ENCODE results near the gene RNF151.
"Not testable (repeated sequence)": the region's sequence is repeated elsewhere in the genome, so short reads cannot be mapped to it uniquely, and the experiment has no call there.

Gene RNF151

DNA sequence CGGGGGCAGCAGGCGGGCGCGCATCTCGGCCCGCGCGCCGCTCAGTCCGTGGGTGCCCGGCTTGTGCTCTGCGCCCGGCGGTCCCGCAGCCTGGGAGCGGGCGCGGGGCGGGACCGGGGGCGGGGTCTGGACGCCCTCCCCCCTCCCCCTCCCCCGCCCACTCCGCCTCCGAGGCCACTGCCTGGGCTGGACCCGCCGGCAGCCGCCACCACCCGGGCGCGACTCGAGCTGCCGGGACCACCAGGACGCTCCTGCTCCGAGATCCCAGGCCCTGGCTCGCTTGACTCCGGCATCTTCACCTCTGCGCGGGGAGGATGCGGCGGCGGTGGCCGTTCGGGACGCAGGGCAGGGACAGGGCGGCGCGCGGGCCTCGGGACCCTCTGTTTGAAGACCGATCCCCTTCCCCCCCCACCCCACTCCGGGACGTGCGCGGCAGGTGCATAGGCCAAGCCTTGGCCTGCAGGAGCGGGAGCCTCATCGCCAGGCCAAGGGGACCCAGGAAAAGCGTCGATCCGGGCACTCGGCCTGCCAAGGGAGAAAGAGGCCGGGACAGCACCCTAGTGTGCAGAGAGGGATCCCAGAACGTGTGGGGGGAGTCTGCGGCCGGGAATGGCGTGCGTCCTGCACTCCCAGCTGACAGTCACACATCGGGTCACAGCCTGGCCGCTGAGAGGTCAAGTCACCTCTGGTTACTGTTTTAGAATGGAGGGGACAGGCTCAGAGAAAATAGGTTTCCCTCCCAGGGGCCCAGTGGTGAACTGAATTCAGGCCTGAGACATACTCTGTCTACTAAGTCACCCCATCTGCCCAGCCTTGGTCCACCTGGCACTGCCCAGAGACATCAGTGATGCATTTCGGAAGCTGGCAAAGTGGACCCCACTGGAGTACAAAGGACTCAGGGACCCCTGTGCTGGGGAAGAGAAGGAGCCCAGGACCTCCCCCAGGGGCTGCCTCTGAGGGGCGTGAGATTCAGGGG is 48.0 kb upstream of the RNF151 start, which contains the start of gene HS3ST6:
Gene HS3ST6 (minus strand): TSS at position 65 of the 976 bp plus-strand sequence. CDS start 92 bp downstream, outside the sequence.
- no peaks in the 10 kb centered on the region for H4K20me1 ChIP-seq (ENCODE audit: insufficient read depth, low read length, poor library complexity, severe bottlenecking)
- no peak within 1 kb of the TSS for H3K9ac ChIP-seq (ENCODE audit: low read depth, low read length, poor library complexity, severe bottlenecking)
- H3K9me3 ChIP-seq (ENCODE audit: insufficient read depth, low read depth, low read length) = no peaks in the 10 kb centered on the region
- no peak for TF ChIP-seq EZH2phosphoT487 (IDR thresholded peaks at IDR 0.05; ENCODE audit: borderline replicate concordance)
- TF ChIP-seq, protein P1, sequence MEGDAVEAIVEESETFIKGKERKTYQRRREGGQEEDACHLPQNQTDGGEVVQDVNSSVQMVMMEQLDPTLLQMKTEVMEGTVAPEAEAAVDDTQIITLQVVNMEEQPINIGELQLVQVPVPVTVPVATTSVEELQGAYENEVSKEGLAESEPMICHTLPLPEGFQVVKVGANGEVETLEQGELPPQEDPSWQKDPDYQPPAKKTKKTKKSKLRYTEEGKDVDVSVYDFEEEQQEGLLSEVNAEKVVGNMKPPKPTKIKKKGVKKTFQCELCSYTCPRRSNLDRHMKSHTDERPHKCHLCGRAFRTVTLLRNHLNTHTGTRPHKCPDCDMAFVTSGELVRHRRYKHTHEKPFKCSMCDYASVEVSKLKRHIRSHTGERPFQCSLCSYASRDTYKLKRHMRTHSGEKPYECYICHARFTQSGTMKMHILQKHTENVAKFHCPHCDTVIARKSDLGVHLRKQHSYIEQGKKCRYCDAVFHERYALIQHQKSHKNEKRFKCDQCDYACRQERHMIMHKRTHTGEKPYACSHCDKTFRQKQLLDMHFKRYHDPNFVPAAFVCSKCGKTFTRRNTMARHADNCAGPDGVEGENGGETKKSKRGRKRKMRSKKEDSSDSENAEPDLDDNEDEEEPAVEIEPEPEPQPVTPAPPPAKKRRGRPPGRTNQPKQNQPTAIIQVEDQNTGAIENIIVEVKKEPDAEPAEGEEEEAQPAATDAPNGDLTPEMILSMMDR (conservative IDR thresholded peaks at IDR 0.05; ENCODE audit: low read length) = no peak
- H3K4me1 ChIP-seq (ENCODE audit: insufficient read depth, low read length, poor library complexity, severe bottlenecking) = no peaks in the 10 kb centered on the region
- H2AFZ ChIP-seq (ENCODE audit: low read length) = no peak within 1 kb of the TSS
- no peaks in the 10 kb centered on the region for H3K9me2 ChIP-seq (replicated peaks; ENCODE audit: low read depth, low read length)
- no peaks in the 10 kb centered on the region for H3K27me3 ChIP-seq (ENCODE audit: insufficient read depth, low read length, poor library complexity, severe bottlenecking)
- H3K4me3 ChIP-seq (ENCODE audit: low read length, poor library complexity, severe bottlenecking) = no peak within 1 kb of the TSS
- no peaks in the 10 kb centered on the region for H3K79me2 ChIP-seq (ENCODE audit: insufficient read depth, low read length)
- no peaks in the 10 kb centered on the region for H3F3A ChIP-seq (ENCODE audit: low read depth)
- no peak within 1 kb of the TSS for H3K4me2 ChIP-seq (ENCODE audit: low read depth, low read length, poor library complexity, severe bottlenecking)
- no peaks in the 10 kb centered on the region for H3K36me3 ChIP-seq (ENCODE audit: insufficient read depth, low read length)

- H3K36me3 ChIP-seq (ENCODE audit: insufficient read depth, low read length) = no peaks in the 10 kb centered on the region
- H3K9ac ChIP-seq (ENCODE audit: low read depth, low read length, poor library complexity, severe bottlenecking) = no peak overlapping the region
- H2AFZ ChIP-seq (ENCODE audit: low read length) = no peak overlapping the region
- H3K4me3 ChIP-seq (ENCODE audit: low read length, poor library complexity, severe bottlenecking) = no peak overlapping the region
- H3K4me2 ChIP-seq (ENCODE audit: low read depth, low read length, poor library complexity, severe bottlenecking) = no peak overlapping the region
- no peaks in the 10 kb centered on the region for H3F3A ChIP-seq (ENCODE audit: low read depth)
- H4K20me1 ChIP-seq (ENCODE audit: insufficient read depth, low read length, poor library complexity, severe bottlenecking) = no peaks in the 10 kb centered on the region
- H3K9me3 ChIP-seq (ENCODE audit: insufficient read depth, low read depth, low read length) = no peaks in the 10 kb centered on the region
- H3K4me1 ChIP-seq (ENCODE audit: insufficient read depth, low read length, poor library complexity, severe bottlenecking) = no peaks in the 10 kb centered on the region
- TF ChIP-seq, protein P1 (conservative IDR thresholded peaks at IDR 0.05; ENCODE audit: low read length) = no peak
- TF ChIP-seq EZH2phosphoT487 (IDR thresholded peaks at IDR 0.05; ENCODE audit: borderline replicate concordance) = no peak
- H3K79me2 ChIP-seq (ENCODE audit: insufficient read depth, low read length) = no peaks in the 10 kb centered on the region
- no peaks in the 10 kb centered on the region for H3K9me2 ChIP-seq (replicated peaks; ENCODE audit: low read depth, low read length)
- no peaks in the 10 kb centered on the region for H3K27me3 ChIP-seq (ENCODE audit: insufficient read depth, low read length, poor library complexity, severe bottlenecking)
Measured at GRCh38 chr16:1919327-1919998, 47.2 kb upstream of the RNF151 start.

GRCh38 chr16:1920122-1920521 is 46.5 kb upstream of the RNF151 start:
- not testable (repeated sequence) for H3F3A ChIP-seq (ENCODE audit: low read depth); H3K36me3 ChIP-seq (ENCODE audit: insufficient read depth, low read length); H3K4me2 ChIP-seq (ENCODE audit: low read depth, low read length, poor library complexity, severe bottlenecking); H3K4me3 ChIP-seq (ENCODE audit: low read length, poor library complexity, severe bottlenecking); H3K9me3 ChIP-seq (ENCODE audit: insufficient read depth, low read depth, low read length); H3K79me2 ChIP-seq (ENCODE audit: insufficient read depth, low read length); H3K9me2 ChIP-seq (replicated peaks; ENCODE audit: low read depth, low read length); H2AFZ ChIP-seq (ENCODE audit: low read length); H4K20me1 ChIP-seq (ENCODE audit: insufficient read depth, low read length, poor library complexity, severe bottlenecking); H3K4me1 ChIP-seq (ENCODE audit: insufficient read depth, low read length, poor library complexity, severe bottlenecking); H3K9ac ChIP-seq (ENCODE audit: low read depth, low read length, poor library complexity, severe bottlenecking); H3K27me3 ChIP-seq (ENCODE audit: insufficient read depth, low read length, poor library complexity, severe bottlenecking)
